Naive thymus-derived CD4-positive, alpha-beta T cell (primary cell): Measurements from ENCODE around the gene STK4. TPM values are rescaled to one million over a fixed set of nuclear protein-coding genes. Genes with fewer than 3 reads are reported as not detected.

Experiments
- ATAC-seq: fragments of 150-1000 bp; cut with Tn5 transposase; 2 replicates; pipeline ENCODE4 v1.10.0; 2021; ENCODE audit warnings: mild to moderate bottlenecking, moderate library complexity
- CTCF ChIA-PET: fragments of 350-600 bp; sonication (Branson Sonifier 250); formaldehyde crosslinking; loops from one replicate; lab custom pipeline; 2021; ENCODE audit warnings: antibody characterized with exemption; lab: Charles Lee
- POLR2A ChIA-PET: fragments of 350-600 bp; sonication (Branson Sonifier 250); formaldehyde crosslinking; loops from one replicate; lab custom pipeline; 2021; ENCODE audit warnings: antibody characterized with exemption, inconsistent platforms; lab: Charles Lee
- DNase-seq, 9 donors: peaks; one replicate each; pipeline versions ENCODE4 v3.0.0 to v3.0.0-alpha.2; 2020 to 2022; ENCODE audit warnings: mixed read lengths in 1 of 9
- H3K27ac ChIP-seq: one replicate; pipeline ENCODE4 v1.7.0; 2013; ENCODE audit warnings: mild to moderate bottlenecking, low read depth, low read length, moderate library complexity
- H3K27me3 ChIP-seq, 2 donors: one replicate each; pipeline ENCODE4 v1.7.0; 2013; ENCODE audit warnings: low read length in 2 of 2, mild to moderate bottlenecking in 2 of 2, moderate library complexity in 2 of 2; ENCODE audit not compliant: control insufficient read depth in 2 of 2, insufficient read depth in 2 of 2
- H3K36me3 ChIP-seq, 3 experiments: 1 replicate in 2 of 3; 2 replicates in 1 of 3; pipeline ENCODE4 v1.7.0; 2013; ENCODE audit warnings: low read length in 3 of 3, mild to moderate bottlenecking in 3 of 3, moderate library complexity in 1 of 3; ENCODE audit not compliant: insufficient read depth in 3 of 3, control insufficient read depth in 2 of 3
- H3K4me1 ChIP-seq, 2 donors: one replicate each; pipeline ENCODE4 v1.7.0; 2013; ENCODE audit warnings: low read length in 2 of 2, mild to moderate bottlenecking in 2 of 2, moderate library complexity in 1 of 2; ENCODE audit not compliant: control insufficient read depth in 2 of 2, insufficient read depth in 2 of 2
- H3K4me3 ChIP-seq: 2 replicates; pipeline ENCODE4 v1.7.0; 2013; ENCODE audit warnings: mild to moderate bottlenecking, low read length
- H3K9me3 ChIP-seq, 3 experiments: 1 replicate in 2 of 3; 2 replicates in 1 of 3; pipeline ENCODE4 v1.7.0; 2013; ENCODE audit warnings: low read length in 3 of 3; ENCODE audit not compliant: control insufficient read depth in 2 of 3
- H3K27ac Mint-ChIP-seq, 9 donors: one replicate each; pipeline ENCODE4 v1.8.0; 2020 to 2022; ENCODE audit warnings: mixed read lengths in 9 of 9, mild to moderate bottlenecking in 8 of 9, moderate library complexity in 5 of 9, inconsistent platforms in 2 of 9
- H3K27me3 Mint-ChIP-seq, 5 donors: one replicate each; pipeline ENCODE4 v1.8.0; 2021 to 2022; ENCODE audit warnings: mixed read lengths in 5 of 5, mild to moderate bottlenecking in 1 of 5
- H3K36me3 Mint-ChIP-seq, 5 donors: one replicate each; pipeline ENCODE4 v1.8.0; 2020 to 2022; ENCODE audit warnings: mixed read lengths in 5 of 5, mild to moderate bottlenecking in 3 of 5, inconsistent platforms in 1 of 5
- H3K4me1 Mint-ChIP-seq, 7 donors: one replicate each; pipeline ENCODE4 v1.8.0; 2020 to 2022; ENCODE audit warnings: mixed read lengths in 7 of 7, mild to moderate bottlenecking in 3 of 7, inconsistent platforms in 1 of 7
- H3K4me3 Mint-ChIP-seq, 10 donors: one replicate each; pipeline ENCODE4 v1.8.0; 2020 to 2022; ENCODE audit warnings: mild to moderate bottlenecking in 10 of 10, mixed read lengths in 10 of 10, moderate library complexity in 6 of 10, inconsistent platforms in 2 of 10
- H3K9me3 Mint-ChIP-seq, 11 donors: one replicate each; pipeline ENCODE4 v1.8.0; 2020 to 2022; ENCODE audit warnings: mixed read lengths in 11 of 11, mild to moderate bottlenecking in 4 of 11, inconsistent platforms in 1 of 11, moderate library complexity in 1 of 11
- intact Hi-C, 2 donors: fragments of 100-400 bp; cut with micrococcal nuclease; formaldehyde crosslinking; loops; one replicate each; pipeline ENCODE4 v1.15.1; 2023
- polyA plus RNA-seq, 2 donors: library from polyadenylated mRNA; unstranded; fragments of 300-500 nt; fragmentation: Illumina TruSeq; gene quantifications; one replicate each; pipeline ENCODE4 v1.2.3, GENCODE V29; 2021
- total RNA-seq, 6 experiments: library from RNA in 5 of 6; stranded (reverse) in 5 of 6; gene quantifications; 1 replicate in 5 of 6; 2 replicates in 1 of 6; pipeline ENCODE4 v1.2.3 and lab custom pipeline; 2021 to 2026

Gene STK4
- total and polyA plus RNA-seq, 7 experiments from 2014 or later, result 175 to 383 (median 247) TPM

GRCh38 chr20:44938637-44939036, 27.7 kb upstream of the STK4 start:
- Mint-ChIP-seq H3K4me1 (peaks cover 0 to 11% (median 0%) of the 10 kb centered on the region in 7 donors), H3K27me3 (no peaks in the 10 kb centered on the region), H3K9me3 (no peaks in the 10 kb centered on the region), H3K4me3 (no peak overlapping the region), H3K27ac (peak overlapping the region in 3 of 9 donors; percentile 54 to 56 (median 54)), H3K36me3 (peaks cover 6 to 44% (median 14%) of the 10 kb centered on the region in 5 donors)
- Histone ChIP-seq H3K27me3 (no peaks in the 10 kb centered on the region), H3K4me1 (no peaks in the 10 kb centered on the region), H3K4me3 (no peak overlapping the region), H3K9me3 (no peaks in the 10 kb centered on the region), H3K27ac (no peak overlapping the region), H3K36me3 (peaks cover 0 to 72% (median 0%) of the 10 kb centered on the region in 3 experiments)
- DNase-seq (no peak), ATAC-seq (no peak)
- POLR2A ChIA-PET, result no interaction called here
- intact Hi-C loops, result no loop called here
- CTCF ChIA-PET, result interaction anchor here (0.5 kb wide), 1 partner anchor 380 kb away, joined by 4 read pairs; no protein-coding TSS in a partner anchor

- DNase-seq, result no peak
- Histone ChIP-seq H3K27me3 (no peaks in the 10 kb centered on the region), H3K4me3 (no peak overlapping the region), H3K9me3 (no peaks in the 10 kb centered on the region), H3K27ac (no peak overlapping the region), H3K36me3 (peaks cover 0 to 91% (median 0%) of the 10 kb centered on the region in 3 experiments), H3K4me1 (no peaks in the 10 kb centered on the region)
- H3K9me3 Mint-ChIP-seq, result no peaks in the 10 kb centered on the region
- ChIA-PET POLR2A (interaction anchor here (1.1 kb wide), 1 partner anchor 291 kb away, joined by 4 read pairs; no protein-coding TSS in a partner anchor), CTCF (interaction anchor here (1.9 kb wide), 1 partner anchor 11 kb away, joined by 8 read pairs; no protein-coding TSS in a partner anchor)
- H3K27ac Mint-ChIP-seq, result peak overlapping the region in 6 of 9 donors; percentile 2 to 59 (median 35)
- H3K4me1 Mint-ChIP-seq, result peaks cover 0 to 11% (median 0%) of the 10 kb centered on the region in 7 donors
- no peak overlapping the region for H3K4me3 Mint-ChIP-seq
- H3K36me3 Mint-ChIP-seq, result peaks cover 13 to 47% (median 17%) of the 10 kb centered on the region in 5 donors
- no peak for ATAC-seq
- intact Hi-C loops, result no loop called here
- H3K27me3 Mint-ChIP-seq, result no peaks in the 10 kb centered on the region
Measured at GRCh38 chr20:44941120-44941691, 25.1 kb upstream of the STK4 start.

- Histone ChIP-seq H3K36me3 (peaks cover 0 to 91% (median 0%) of the 10 kb centered on the region in 3 experiments), H3K4me3 (no peak overlapping the region), H3K27ac (no peak overlapping the region), H3K4me1 (no peaks in the 10 kb centered on the region), H3K27me3 (no peaks in the 10 kb centered on the region), H3K9me3 (no peaks in the 10 kb centered on the region)
- ChIA-PET POLR2A (interaction anchor here (1.0 kb wide), 1 partner anchor 11 kb away, joined by 5 read pairs; no protein-coding TSS in a partner anchor), CTCF (interaction anchor here (0.6 to 1.9 kb wide), 3 partner anchors 10 to 1072 kb away, joined by 3 to 8 read pairs (median 7); no protein-coding TSS in a partner anchor)
- Mint-ChIP-seq H3K9me3 (no peaks in the 10 kb centered on the region), H3K27ac (peak overlapping the region in 6 of 9 donors; percentile 2 to 45 (median 22)), H3K27me3 (no peaks in the 10 kb centered on the region), H3K4me1 (peaks cover 0 to 11% (median 0%) of the 10 kb centered on the region in 7 donors), H3K4me3 (peak overlapping the region in 1 of 10 donors; percentile 34), H3K36me3 (peaks cover 13 to 46% (median 19%) of the 10 kb centered on the region in 5 donors)
- ATAC-seq (no peak), DNase-seq (no peak)
- intact Hi-C loops, result no loop called here
Measured at GRCh38 chr20:44942264-44942973, 23.9 kb upstream of the STK4 start.

- H3K4me1 ChIP-seq, result no peaks in the 10 kb centered on the region
- Mint-ChIP-seq H3K4me1 (peaks cover 0 to 11% (median 0%) of the 10 kb centered on the region in 7 donors), H3K4me3 (no peak overlapping the region), H3K36me3 (peaks cover 13 to 50% (median 19%) of the 10 kb centered on the region in 5 donors), H3K27me3 (no peaks in the 10 kb centered on the region), H3K9me3 (no peaks in the 10 kb centered on the region), H3K27ac (peak overlapping the region in 4 of 9 donors; percentile 0 to 51 (median 30))
- no peak overlapping the region for H3K27ac ChIP-seq
- H3K4me3 ChIP-seq, result no peak overlapping the region
- DNase-seq, result no peak
- ATAC-seq, result no peak
- no peaks in the 10 kb centered on the region for H3K9me3 ChIP-seq
- no peaks in the 10 kb centered on the region for H3K27me3 ChIP-seq
- CTCF ChIA-PET, result interaction anchor here (0.5 kb wide), 1 partner anchor 342 kb away, joined by 3 read pairs; no protein-coding TSS in a partner anchor
- intact Hi-C loops, result no loop called here
- peaks cover 0 to 93% (median 5%) of the 10 kb centered on the region in 3 experiments for H3K36me3 ChIP-seq
- POLR2A ChIA-PET, result no interaction called here
Measured at GRCh38 chr20:44943828-44944227, 22.5 kb upstream of the STK4 start.

- ATAC-seq (no peak), DNase-seq (no peak)
- Histone ChIP-seq H3K9me3 (no peaks in the 10 kb centered on the region), H3K4me3 (no peak overlapping the region), H3K36me3 (peaks cover 0 to 91% (median 8%) of the 10 kb centered on the region in 3 experiments), H3K27me3 (no peaks in the 10 kb centered on the region), H3K27ac (no peak overlapping the region), H3K4me1 (no peaks in the 10 kb centered on the region)
- Mint-ChIP-seq H3K27me3 (no peaks in the 10 kb centered on the region), H3K9me3 (no peaks in the 10 kb centered on the region), H3K27ac (peak overlapping the region in 7 of 9 donors; percentile 14 to 72 (median 25)), H3K4me3 (no peak overlapping the region), H3K36me3 (peaks cover 13 to 57% (median 23%) of the 10 kb centered on the region in 5 donors), H3K4me1 (peaks cover 0 to 19% (median 0%) of the 10 kb centered on the region in 7 donors)
- POLR2A ChIA-PET, result interaction anchor here (0.7 to 1.9 kb wide), 2 partner anchors 12 to 46 kb away, joined by 4 to 6 read pairs; no protein-coding TSS in a partner anchor
- CTCF ChIA-PET, result no interaction called here
- intact Hi-C loops, result no loop called here
Measured at GRCh38 chr20:44945261-44945660, 21.1 kb upstream of the STK4 start.

GRCh38 chr20:44946271-44946852, 19.9 kb upstream of the STK4 start:
- no peak overlapping the region for H3K4me3 ChIP-seq
- intact Hi-C loops, result no loop called here
- no peaks in the 10 kb centered on the region for H3K9me3 ChIP-seq
- H3K27me3 ChIP-seq, result no peaks in the 10 kb centered on the region
- H3K36me3 ChIP-seq, result peaks cover 6 to 91% (median 8%) of the 10 kb centered on the region in 3 experiments
- Mint-ChIP-seq H3K4me1 (peaks cover 0 to 16% (median 0%) of the 10 kb centered on the region in 7 donors), H3K4me3 (no peak overlapping the region), H3K9me3 (no peaks in the 10 kb centered on the region), H3K36me3 (peaks cover 9 to 59% (median 20%) of the 10 kb centered on the region in 5 donors), H3K27me3 (no peaks in the 10 kb centered on the region), H3K27ac (peak overlapping the region in 5 of 9 donors; percentile 13 to 65 (median 49))
- CTCF ChIA-PET, result interaction anchor here (1.8 kb wide), 1 partner anchor 149 kb away, joined by 4 read pairs; no protein-coding TSS in a partner anchor
- POLR2A ChIA-PET, result interaction anchor here (1.2 to 1.9 kb wide), 2 partner anchors 11 to 31 kb away, joined by 4 to 6 read pairs; no protein-coding TSS in a partner anchor
- ATAC-seq, result no peak
- DNase-seq, result no peak
- H3K27ac ChIP-seq, result no peak overlapping the region
- no peaks in the 10 kb centered on the region for H3K4me1 ChIP-seq
